ENCODE measurements around the gene CHRNA1. TPM values are rescaled to one million over a fixed set of nuclear protein-coding genes. Genes with fewer than 3 reads are reported as not detected.

The CHRNA1 gene
- total RNA-seq, 1 donor from 2014 or later: not detected

DNA sequence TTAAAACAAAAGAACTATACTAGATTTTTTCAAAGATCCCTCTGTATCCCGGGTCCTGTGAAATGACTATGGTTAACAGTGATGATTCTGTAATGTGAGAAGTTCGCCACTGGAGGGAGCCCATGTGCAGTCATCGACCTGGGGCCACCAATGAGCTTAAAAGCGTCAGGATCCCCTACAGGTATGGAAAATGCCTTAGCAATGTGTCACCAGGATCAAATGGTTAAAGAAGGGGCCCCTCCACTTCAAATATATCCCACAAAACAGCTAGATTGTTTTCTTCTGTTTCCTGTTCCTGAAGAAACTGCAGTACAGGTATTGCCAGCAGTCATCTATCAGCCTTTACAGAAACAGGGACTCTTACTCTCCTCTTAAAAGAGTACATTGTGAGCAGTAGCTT, 15.3 kb downstream of the CHRNA1 start:
- no peaks in the 10 kb centered on the region for H3K36me3 Mint-ChIP-seq (ENCODE audit: low read depth)
- H3K4me1 Mint-ChIP-seq (ENCODE audit: low read depth): peaks cover 29% of the 10 kb centered on the region
- DNase-seq (ENCODE audit: low spot score): peak; percentile 55
- no peaks in the 10 kb centered on the region for H3K9me3 Mint-ChIP-seq
- intact Hi-C loops (cut with micrococcal nuclease): loop anchor here (2.0 kb wide), 1 partner anchor 242 kb away; no protein-coding TSS in a partner anchor
- H3K27me3 Mint-ChIP-seq (ENCODE audit: low read depth): peaks cover 9% of the 10 kb centered on the region
- no peak overlapping the region for H3K27ac Mint-ChIP-seq
- no peak overlapping the region for H3K4me3 Mint-ChIP-seq (ENCODE audit: low read depth)

DNA sequence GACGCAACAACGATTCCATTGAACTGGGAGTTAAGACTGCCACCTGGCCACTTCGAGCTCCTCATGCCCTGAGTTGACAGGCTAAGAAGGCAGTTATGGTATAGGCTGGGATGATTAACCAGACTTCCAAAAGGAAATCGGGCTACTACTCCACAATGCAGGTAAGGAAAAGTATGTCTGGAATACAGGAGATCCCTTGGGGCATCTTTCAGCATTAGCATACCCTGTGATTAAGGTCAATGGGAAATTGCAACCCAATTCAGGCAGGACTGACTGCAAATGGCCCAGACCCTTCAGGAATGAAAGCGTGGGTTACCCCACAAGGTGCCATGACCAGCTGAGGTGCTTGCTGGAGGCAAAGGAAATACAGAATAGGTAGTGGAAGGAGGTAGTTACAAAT, 19.1 kb downstream of the CHRNA1 start:
- H3K27ac Mint-ChIP-seq: no peak overlapping the region
- peaks cover 12% of the 10 kb centered on the region for H3K27me3 Mint-ChIP-seq (ENCODE audit: low read depth)
- no peak for DNase-seq (ENCODE audit: low spot score)
- H3K36me3 Mint-ChIP-seq (ENCODE audit: low read depth): no peaks in the 10 kb centered on the region
- peaks cover 8% of the 10 kb centered on the region for H3K4me1 Mint-ChIP-seq (ENCODE audit: low read depth)
- H3K9me3 Mint-ChIP-seq: no peaks in the 10 kb centered on the region
- intact Hi-C loops (cut with micrococcal nuclease): no loop called here
- no peak overlapping the region for H3K4me3 Mint-ChIP-seq (ENCODE audit: low read depth)

DNA sequence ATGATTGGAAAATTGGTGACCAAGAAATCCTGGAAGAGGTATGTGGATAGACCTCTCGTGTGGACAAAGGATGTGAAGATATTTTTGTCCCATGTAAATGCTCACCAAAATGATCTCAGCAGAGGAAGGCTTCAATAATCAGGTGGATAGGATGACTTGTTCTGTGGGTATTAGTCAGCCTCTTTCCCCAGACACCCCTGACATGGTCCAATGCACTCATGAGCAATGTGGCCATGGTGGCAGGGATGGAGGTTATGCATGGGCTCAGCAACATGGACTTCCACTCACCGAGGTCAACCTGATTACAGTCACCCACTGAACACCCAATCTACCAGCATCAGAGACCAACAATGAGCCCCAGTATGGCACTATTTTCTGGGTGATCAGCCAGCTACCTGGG, 20.2 kb downstream of the CHRNA1 start:
- Mint-ChIP-seq H3K9me3 (no peaks in the 10 kb centered on the region), H3K27ac (no peak overlapping the region), H3K36me3 (ENCODE audit: low read depth) (no peaks in the 10 kb centered on the region), H3K4me3 (ENCODE audit: low read depth) (no peak overlapping the region), H3K27me3 (ENCODE audit: low read depth) (peaks cover 14% of the 10 kb centered on the region), H3K4me1 (ENCODE audit: low read depth) (peaks cover 3% of the 10 kb centered on the region)
- intact Hi-C loops (cut with micrococcal nuclease): no loop called here
- no peak for DNase-seq (ENCODE audit: low spot score)

DNA sequence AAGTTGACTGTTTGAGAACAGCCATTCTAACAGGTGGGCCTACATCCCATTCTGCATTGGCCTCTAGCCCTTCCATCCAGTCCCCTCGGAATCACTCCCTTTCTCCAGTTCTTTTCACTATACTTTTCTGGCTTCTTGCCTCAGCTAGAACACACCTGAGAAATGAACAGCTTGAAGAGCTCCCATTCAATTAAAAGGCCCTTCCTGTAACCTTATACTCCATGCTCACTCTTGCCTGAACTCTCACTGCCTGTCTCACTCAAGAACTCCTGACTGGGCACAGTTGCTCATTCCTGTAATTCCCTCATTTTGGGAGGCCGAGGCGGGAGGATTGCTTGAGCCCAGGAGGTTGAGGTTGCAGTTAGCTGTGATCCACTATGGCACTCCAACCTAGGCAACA, 23.6 kb downstream of the CHRNA1 start:
- no peak overlapping the region for H3K27ac Mint-ChIP-seq
- no peak for DNase-seq (ENCODE audit: low spot score)
- H3K27me3 Mint-ChIP-seq (ENCODE audit: low read depth): peaks cover 17% of the 10 kb centered on the region
- no peaks in the 10 kb centered on the region for H3K9me3 Mint-ChIP-seq
- intact Hi-C loops (cut with micrococcal nuclease): no loop called here
- H3K4me3 Mint-ChIP-seq (ENCODE audit: low read depth): no peak overlapping the region
- no peaks in the 10 kb centered on the region for H3K4me1 Mint-ChIP-seq (ENCODE audit: low read depth)
- no peaks in the 10 kb centered on the region for H3K36me3 Mint-ChIP-seq (ENCODE audit: low read depth)

DNA sequence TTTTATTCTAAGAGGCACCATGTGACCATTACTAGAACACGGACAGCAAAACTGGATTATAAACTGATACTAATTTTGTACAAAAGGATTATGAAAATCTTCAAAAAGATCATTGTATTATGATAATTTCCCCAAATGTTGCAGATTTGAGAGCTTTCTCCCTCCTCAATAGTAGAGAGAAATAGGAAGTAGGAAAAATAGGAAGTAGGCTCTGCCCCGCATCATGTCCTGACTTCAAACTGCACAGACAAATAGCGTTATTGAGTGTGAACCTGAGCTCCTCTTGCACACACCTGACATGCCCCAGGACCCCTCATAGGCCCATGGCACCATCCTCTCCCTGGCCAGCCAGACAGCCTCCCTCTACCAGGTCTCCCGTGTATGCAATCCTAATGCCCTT, 25.4 kb downstream of the CHRNA1 start:
- Mint-ChIP-seq H3K4me3 (ENCODE audit: low read depth) (no peak overlapping the region), H3K36me3 (ENCODE audit: low read depth) (no peaks in the 10 kb centered on the region), H3K27ac (no peak overlapping the region), H3K4me1 (ENCODE audit: low read depth) (no peaks in the 10 kb centered on the region), H3K9me3 (no peaks in the 10 kb centered on the region), H3K27me3 (ENCODE audit: low read depth) (peaks cover 25% of the 10 kb centered on the region)
- intact Hi-C loops (cut with micrococcal nuclease): no loop called here
- no peak for DNase-seq (ENCODE audit: low spot score)

DNA sequence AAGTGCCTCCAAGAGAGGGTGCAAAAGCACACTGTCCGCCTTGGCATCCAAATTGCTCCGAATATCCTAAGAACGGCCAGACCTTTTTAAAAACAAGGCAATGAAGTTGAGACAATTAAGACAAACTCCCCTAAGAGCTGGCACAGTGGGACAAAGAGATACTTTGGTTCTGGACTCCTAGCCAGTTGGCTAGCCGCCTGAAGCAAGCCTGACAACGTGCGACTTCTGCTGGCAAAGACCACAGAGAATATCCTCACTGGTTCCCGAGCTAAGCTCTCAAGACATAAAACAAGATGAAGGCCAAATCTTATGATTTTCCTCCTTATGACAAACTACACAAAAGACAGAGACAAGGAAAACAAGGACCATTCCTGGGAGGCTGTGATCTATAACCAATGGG, 32.7 kb downstream of the CHRNA1 start:
- Mint-ChIP-seq H3K4me1 (ENCODE audit: low read depth) (peaks cover 10% of the 10 kb centered on the region), H3K27ac (no peak overlapping the region), H3K27me3 (ENCODE audit: low read depth) (peaks cover 53% of the 10 kb centered on the region), H3K9me3 (no peaks in the 10 kb centered on the region), H3K36me3 (ENCODE audit: low read depth) (no peaks in the 10 kb centered on the region), H3K4me3 (ENCODE audit: low read depth) (no peak overlapping the region)
- DNase-seq (ENCODE audit: low spot score): no peak
- intact Hi-C loops (cut with micrococcal nuclease): no loop called here

DNA sequence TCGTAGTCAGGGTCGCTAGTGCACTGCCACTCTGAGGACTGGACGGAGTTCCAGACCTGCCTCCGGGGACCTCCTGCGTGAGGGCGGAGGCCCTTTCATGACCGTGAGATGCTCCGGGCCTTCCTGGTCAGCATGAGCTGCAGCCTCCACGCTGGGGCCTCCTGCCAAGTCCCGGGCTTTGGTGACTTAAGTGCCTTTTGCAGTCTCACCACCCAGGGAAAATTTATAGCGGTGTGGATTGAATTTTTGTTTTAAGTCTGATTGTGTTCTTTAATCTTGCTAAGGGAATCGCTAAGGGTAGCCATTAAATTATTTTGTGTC, 33.6 kb downstream of the CHRNA1 start:
- intact Hi-C loops (cut with micrococcal nuclease): no loop called here
- H3K4me1 Mint-ChIP-seq (ENCODE audit: low read depth): peaks cover 12% of the 10 kb centered on the region
- H3K36me3 Mint-ChIP-seq (ENCODE audit: low read depth): no peaks in the 10 kb centered on the region
- H3K27ac Mint-ChIP-seq: no peak overlapping the region
- no peak for DNase-seq (ENCODE audit: low spot score)
- no peaks in the 10 kb centered on the region for H3K9me3 Mint-ChIP-seq
- H3K27me3 Mint-ChIP-seq (ENCODE audit: low read depth): peaks cover 55% of the 10 kb centered on the region
- H3K4me3 Mint-ChIP-seq (ENCODE audit: low read depth): peak overlapping the region; percentile 77

DNA sequence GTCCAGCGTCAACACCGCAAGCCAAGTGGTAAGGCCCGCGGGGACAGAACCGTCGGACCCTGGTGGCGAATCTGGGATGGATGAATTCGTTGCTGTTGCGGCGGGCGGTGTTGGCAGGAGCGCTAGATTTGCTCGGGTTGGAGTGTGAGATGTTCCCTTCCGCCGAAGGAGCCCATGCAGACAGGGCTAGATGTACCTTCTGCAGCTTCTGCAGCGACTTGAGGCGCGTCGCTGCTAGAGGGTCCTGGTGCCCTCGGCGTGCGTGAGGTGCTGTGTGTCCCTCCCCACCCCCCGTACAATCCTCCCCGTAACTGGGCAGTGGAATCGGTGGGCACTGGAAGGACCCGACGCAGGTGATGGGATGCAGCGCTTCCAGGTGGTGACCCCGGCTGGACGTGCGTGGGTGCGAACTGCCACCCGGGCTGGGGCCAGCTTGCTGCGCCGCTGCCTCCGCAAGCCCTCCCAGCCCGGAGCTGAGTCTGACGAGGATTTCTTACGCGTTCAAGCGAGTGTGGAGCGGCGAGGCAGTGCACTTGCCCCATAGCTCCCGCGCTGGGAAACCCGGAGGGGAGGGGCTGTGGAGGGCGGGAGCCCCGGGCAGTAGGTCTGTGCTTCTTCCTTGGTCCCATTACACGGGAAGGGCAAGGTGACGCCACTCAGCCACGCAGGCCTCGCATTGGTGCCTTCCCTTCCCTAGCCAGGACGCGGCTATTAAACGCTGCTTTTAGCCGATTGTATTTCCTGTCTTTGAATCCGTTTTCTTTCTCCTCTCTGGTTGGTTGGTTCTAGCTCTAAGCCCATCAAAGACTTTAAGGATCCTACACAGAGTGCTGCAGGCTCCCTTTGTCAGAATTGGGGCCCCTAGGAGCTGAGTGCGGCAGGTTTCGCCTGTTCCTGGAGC, 34.2 kb downstream of the CHRNA1 start:
- H3K27ac Mint-ChIP-seq: no peak overlapping the region
- DNase-seq (ENCODE audit: low spot score): peak; percentile 18
- no peaks in the 10 kb centered on the region for H3K36me3 Mint-ChIP-seq (ENCODE audit: low read depth)
- H3K4me3 Mint-ChIP-seq (ENCODE audit: low read depth): peak overlapping the region; percentile 77
- H3K27me3 Mint-ChIP-seq (ENCODE audit: low read depth): peaks cover 54% of the 10 kb centered on the region
- H3K9me3 Mint-ChIP-seq: no peaks in the 10 kb centered on the region
- intact Hi-C loops (cut with micrococcal nuclease): no loop called here
- peaks cover 12% of the 10 kb centered on the region for H3K4me1 Mint-ChIP-seq (ENCODE audit: low read depth)

DNA sequence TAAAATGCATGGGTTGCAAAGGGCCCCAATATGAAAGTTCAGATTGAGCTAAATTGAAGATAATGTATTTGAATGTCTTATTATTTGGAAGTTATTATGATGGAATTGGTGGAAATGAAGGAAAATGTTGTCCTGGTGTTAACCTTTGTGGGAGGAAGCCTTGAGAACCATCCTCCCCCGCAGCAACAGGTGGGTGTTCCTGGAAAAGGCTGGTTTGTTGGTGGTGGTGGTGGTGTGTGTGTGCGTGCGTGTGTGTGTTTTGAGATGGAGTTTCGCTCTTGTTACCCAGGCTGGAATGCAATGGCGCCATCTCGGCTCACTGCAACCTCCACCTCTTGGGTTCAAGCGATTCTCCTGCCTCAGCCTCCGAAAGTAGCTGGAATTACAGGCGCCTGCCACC, 36.2 kb downstream of the CHRNA1 start:
- H3K27ac Mint-ChIP-seq: no peak overlapping the region
- DNase-seq (ENCODE audit: low spot score): no peak
- no peaks in the 10 kb centered on the region for H3K9me3 Mint-ChIP-seq
- H3K4me3 Mint-ChIP-seq (ENCODE audit: low read depth): no peak overlapping the region
- H3K27me3 Mint-ChIP-seq (ENCODE audit: low read depth): peaks cover 44% of the 10 kb centered on the region
- peaks cover 12% of the 10 kb centered on the region for H3K4me1 Mint-ChIP-seq (ENCODE audit: low read depth)
- H3K36me3 Mint-ChIP-seq (ENCODE audit: low read depth): no peaks in the 10 kb centered on the region
- intact Hi-C loops (cut with micrococcal nuclease): no loop called here

DNA sequence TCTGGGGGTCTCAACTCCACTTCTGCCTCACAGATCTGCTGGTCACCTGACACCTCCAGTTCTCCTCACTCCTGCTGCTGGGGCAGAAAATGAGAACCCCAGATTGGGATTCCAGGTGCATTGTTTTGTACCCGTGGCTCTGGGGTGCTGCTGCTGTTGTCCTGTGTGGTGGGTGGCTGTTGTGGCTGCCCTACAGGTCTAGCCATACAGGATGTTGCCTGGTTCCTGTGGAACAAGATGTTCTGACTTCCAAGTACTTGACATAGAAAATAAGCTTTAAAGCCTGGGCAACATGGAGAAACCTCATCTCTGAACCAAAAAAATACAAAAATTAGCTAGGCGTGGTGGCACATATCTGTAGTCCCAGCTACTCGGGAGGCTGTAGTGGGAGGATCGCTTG, 38.1 kb downstream of the CHRNA1 start:
- intact Hi-C loops (cut with micrococcal nuclease): no loop called here
- DNase-seq (ENCODE audit: low spot score): no peak
- H3K4me1 Mint-ChIP-seq (ENCODE audit: low read depth): peaks cover 12% of the 10 kb centered on the region
- no peak overlapping the region for H3K4me3 Mint-ChIP-seq (ENCODE audit: low read depth)
- no peaks in the 10 kb centered on the region for H3K36me3 Mint-ChIP-seq (ENCODE audit: low read depth)
- H3K27me3 Mint-ChIP-seq (ENCODE audit: low read depth): peaks cover 37% of the 10 kb centered on the region
- H3K9me3 Mint-ChIP-seq: no peaks in the 10 kb centered on the region
- H3K27ac Mint-ChIP-seq: no peak overlapping the region

DNA sequence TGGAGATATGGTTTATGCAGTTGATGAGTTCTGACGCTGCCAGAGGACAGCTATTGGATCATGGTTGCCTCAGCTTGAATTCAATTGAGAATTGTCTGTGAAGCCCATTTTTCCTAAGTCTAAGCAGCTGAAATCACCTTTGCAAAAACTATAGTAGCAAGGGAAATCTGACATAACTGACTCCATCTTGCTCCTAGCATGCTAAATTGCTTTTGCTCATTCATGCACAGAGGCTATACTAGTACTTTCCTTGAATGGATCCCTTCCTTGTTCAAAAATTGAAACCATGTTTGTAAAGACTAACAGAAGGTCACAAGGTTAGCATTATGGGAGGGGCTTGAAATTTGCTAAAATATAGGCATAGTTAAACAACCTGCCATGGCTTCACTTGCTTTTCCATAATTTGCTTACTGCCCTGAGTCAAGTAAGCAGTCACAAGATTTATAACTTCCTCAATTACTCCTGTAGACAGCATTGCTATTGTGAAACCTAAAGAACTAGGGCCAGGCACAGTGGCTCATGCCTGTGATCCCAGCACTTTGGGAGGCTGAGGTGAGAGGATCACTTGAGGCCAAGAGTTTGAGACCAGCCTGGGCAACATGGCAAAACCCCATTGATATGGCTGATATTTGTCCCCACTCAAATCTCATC, 41.2 kb downstream of the CHRNA1 start:
- Mint-ChIP-seq H3K4me3 (ENCODE audit: low read depth) (no peak overlapping the region), H3K9me3 (no peaks in the 10 kb centered on the region), H3K27ac (no peak overlapping the region), H3K36me3 (ENCODE audit: low read depth) (no peaks in the 10 kb centered on the region), H3K4me1 (ENCODE audit: low read depth) (peaks cover 14% of the 10 kb centered on the region), H3K27me3 (ENCODE audit: low read depth) (peaks cover 24% of the 10 kb centered on the region)
- no peak for DNase-seq (ENCODE audit: low spot score)
- intact Hi-C loops (cut with micrococcal nuclease): no loop called here

DNA sequence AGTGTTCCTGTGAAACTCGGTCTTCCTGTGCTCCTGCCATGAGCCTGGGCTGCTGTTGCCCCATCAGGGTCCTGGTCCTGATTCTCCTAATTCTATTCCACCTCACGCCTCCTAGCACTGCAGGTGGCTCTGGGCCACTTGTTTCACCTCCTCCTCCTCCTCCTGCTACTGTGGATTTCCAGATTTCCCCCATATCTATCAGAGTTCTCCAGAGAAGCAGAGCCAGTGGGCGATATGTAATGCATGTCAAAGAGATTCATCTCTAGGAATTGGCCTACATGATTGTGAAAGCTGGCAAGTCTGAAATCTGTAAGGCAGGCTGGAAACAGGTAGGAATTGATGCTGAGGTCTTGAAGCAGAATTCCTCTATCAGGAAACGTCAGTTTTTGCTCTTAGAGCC, 45.3 kb downstream of the CHRNA1 start:
- no peaks in the 10 kb centered on the region for H3K36me3 Mint-ChIP-seq (ENCODE audit: low read depth)
- intact Hi-C loops (cut with micrococcal nuclease): no loop called here
- no peaks in the 10 kb centered on the region for H3K9me3 Mint-ChIP-seq
- peaks cover 25% of the 10 kb centered on the region for H3K4me1 Mint-ChIP-seq (ENCODE audit: low read depth)
- DNase-seq (ENCODE audit: low spot score): no peak
- no peak overlapping the region for H3K4me3 Mint-ChIP-seq (ENCODE audit: low read depth)
- peaks cover 11% of the 10 kb centered on the region for H3K27me3 Mint-ChIP-seq (ENCODE audit: low read depth)
- H3K27ac Mint-ChIP-seq: no peak overlapping the region

DNA sequence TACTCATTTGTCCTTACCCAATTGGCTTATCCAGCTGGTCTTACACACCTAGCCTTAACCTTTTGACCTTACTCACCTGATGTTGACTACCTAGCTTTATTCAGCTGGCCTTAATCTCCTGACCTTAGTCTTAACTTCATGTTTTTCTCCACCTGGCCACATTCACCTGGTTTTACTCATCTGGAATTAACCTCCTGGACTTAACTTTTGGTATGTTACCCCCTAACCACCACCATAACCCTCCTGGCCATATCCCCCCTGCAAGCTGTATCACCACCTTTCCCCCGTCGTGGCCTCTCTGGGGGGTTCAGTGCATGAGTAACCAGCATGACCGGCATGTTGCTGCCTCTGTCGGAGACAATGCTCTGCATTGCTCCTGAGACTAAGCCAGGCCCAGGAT, 45.7 kb downstream of the CHRNA1 start:
- H3K4me3 Mint-ChIP-seq (ENCODE audit: low read depth): no peak overlapping the region
- DNase-seq (ENCODE audit: low spot score): no peak
- H3K27ac Mint-ChIP-seq: no peak overlapping the region
- no peaks in the 10 kb centered on the region for H3K9me3 Mint-ChIP-seq
- no peaks in the 10 kb centered on the region for H3K36me3 Mint-ChIP-seq (ENCODE audit: low read depth)
- intact Hi-C loops (cut with micrococcal nuclease): no loop called here
- H3K27me3 Mint-ChIP-seq (ENCODE audit: low read depth): peaks cover 8% of the 10 kb centered on the region
- peaks cover 25% of the 10 kb centered on the region for H3K4me1 Mint-ChIP-seq (ENCODE audit: low read depth)
